Measurements from ENCODE around the gene SRSF4.
"Not testable (repeated sequence)": the region's sequence is repeated elsewhere in the genome, so short reads cannot be mapped to it uniquely, and the experiment has no call there.

SRSF4 gene

DNA sequence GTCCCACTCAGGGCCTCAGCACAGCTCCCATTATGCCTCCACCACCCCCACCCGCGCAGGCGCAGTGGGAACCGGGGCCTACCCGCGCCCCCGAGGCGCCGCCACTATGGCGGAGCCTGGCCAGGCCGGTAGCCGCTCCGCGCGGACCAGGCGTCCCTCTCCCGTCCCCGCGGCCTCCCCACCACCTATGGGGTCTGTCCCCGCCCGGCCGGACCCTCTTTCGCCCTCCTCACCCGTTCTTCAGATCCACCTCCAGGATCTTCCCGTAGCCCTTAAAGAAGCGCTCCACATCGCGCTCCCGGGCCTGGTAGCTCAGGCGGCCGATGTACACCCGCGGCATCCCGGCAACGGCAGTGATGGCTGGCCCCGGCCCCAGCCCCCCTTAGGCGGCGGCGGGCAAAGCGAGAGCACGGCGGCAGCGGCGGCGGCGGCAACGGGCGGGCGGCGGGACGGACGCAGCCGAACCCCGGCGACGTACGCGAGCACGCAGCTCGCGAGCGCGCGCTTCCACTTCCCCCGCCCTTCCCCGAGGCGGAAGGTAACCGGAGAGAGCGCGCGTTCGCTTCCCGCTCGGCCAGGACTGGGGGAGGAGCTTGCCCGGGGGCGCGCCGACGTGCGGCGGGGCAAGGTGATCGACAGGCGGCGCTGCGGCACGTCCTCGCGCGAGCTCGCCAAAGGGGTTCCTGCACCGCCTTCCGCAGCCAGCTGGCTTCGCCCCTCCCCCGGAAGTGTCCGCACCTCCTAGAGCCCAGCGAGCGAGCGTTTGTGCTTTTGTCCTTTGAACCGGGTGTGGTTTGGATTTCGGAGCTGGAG, at the start of gene SRSF4:
Gene SRSF4 (minus strand): TSS at position 488 of the 813 bp plus-strand sequence. CDS start 148 bp downstream, at position 340.
- FAIRE-seq: no peak

DNA sequence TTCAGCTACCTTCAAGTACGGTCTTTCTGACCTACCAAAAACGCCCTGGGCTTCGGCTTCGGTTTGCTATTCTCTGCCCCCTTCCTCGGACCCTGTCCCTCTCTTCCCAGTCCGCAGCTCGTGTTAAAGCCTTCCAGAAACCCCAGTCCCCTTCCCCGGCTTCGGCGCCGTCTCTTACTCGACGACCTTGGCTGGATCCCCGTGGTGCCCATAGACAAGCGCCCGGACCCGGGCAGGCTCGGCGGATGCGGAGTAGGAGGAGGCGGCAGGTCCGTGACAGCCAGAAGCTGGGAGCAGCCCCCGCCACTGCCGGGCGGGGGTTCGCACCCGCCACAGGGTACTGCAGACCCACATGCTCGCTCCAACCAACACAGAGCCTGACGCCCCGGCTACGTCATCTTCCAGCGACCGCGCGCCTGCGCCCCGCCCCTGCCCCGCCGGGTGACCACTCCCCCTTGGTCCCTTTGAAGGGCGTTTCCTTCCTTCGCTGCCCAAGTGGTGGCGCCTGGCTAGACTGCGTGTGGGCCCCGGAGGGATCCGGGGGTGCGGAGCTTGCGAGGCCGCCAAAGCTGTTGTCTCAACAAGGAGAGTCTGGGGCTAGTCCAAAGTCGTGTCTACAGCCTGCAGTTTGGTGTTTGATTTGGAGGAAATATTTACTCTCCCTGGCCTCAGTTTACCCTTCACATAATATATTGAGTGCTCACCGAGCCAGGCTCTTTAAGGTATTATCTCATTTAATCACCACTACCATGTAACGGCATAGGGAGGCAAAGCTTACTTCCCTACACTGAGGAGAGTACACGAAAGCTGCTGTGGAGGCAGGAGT, 49.1 kb upstream of the SRSF4 start, which contains the start of gene MECR:
Gene MECR (minus strand): TSS at position 382 of the 826 bp plus-strand sequence. CDS start 28 bp downstream, at position 354.
- FAIRE-seq: no peak

DNA sequence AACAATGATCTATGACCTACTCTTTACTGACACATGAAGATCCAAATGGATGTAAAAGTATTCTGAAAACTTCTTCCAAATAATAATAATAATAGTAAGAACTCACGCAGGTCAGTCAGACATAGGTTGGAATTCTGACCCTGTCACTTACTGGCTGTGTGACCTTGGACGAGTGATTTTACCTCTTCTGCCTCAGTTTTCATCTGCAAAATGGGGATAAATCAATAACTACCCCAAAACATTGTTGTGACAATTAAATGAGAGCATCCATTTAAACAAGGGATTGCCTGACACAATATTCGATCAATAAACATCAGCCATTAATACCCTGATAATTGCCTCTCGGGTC, 48.5 kb upstream of the SRSF4 start:
- no peak for FAIRE-seq

DNA sequence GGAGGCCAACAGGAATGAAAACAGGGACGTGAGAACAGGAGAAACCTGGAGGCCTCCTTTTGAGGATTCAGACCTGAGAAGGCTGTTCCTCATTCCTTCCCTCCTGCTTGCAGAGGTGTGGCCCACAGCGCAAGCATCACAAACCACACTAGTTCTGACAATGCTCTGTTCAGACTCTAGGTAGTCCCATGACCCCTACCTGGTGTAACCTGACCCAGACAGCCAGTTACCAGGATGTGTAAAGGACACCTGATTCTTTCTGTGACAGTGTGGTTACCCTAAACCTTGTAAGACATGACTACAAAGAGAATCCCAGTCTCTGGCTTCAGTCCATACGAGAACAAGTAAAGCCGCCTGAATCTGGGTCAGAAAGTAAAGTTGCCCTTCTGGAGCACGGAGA, 45.8 kb upstream of the SRSF4 start:
- FAIRE-seq: no peak

DNA sequence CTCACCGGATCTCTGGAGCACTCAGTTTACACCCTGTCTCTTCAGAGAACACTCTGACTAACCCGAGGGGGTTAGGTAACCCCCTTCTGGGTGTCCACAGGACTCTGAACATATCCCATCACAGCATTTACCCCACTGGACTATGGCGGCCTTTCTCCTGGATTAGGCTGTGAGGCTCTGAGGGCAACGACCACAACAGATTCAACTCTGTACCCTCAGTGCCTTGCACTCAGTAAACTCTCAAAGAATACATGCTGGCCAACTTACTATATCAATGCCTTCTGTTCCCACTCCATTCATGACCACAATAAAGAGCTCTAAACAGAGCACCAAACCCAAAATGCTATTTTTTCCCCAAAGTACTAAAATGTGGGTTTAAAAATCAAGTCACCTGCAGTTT, 43.7 kb upstream of the SRSF4 start:
- no peak for FAIRE-seq

DNA sequence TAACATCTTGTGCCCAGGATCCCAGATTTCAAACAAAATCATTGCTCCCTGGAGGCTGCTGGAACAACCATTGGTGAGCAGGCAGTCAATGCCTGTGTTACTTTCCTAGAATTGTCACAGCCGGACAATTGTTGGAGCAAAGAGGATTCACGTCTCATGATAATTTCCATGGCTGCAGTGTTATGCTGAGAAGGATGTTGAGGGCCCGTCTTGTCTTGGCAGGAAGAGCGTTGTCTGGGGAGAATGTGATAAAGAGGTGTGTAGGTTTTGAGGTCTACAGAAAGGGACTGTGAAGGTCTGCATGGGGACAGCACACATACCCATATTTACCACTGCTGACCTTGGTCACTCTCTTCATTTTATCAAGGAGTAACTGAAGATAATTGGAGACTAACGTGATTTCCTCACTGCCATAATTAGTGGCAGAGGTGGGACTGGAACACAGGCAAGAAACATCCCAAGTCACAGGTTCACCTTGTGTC, 42.7 kb upstream of the SRSF4 start:
- FAIRE-seq: no peak

DNA sequence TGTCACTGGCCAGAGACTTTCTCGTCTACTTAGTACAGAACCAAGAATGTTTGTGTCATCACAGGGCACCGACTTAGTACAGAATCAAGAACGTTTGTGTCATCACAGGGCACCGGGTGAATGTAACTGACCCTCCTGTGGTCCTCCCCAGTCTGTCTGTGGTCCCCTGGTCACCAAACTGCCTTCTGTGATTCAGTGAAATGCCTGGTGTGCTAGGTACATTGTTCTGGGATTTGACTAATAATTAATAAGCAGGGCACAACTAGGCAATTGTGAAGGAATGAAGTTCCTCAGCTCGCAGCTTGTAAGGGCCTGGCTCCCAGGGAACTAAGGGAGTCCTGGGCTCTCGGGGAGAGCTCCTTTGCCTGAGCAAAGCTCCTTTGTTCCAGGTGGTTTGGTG, 41.8 kb upstream of the SRSF4 start:
- FAIRE-seq: no peak

DNA sequence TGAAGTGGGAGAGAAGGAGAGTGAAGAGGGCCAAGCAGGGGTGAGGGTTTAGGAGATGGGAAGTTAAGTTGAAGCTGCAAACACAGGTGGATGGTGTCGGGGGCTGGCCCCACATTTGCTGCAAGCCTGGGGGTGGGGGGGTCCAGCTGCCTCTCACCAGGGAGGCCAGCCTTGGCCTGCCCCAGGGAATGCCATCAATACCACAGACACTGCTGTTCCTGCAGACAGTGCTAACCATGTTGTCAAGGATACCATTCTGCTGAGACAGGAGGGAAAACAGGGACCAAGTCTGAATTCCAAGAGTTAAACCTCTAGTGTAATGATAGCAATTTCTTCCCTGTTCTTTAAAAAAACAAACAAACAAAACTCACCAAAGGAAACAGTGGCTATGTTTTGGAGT, 41.0 kb upstream of the SRSF4 start:
- FAIRE-seq: no peak

DNA sequence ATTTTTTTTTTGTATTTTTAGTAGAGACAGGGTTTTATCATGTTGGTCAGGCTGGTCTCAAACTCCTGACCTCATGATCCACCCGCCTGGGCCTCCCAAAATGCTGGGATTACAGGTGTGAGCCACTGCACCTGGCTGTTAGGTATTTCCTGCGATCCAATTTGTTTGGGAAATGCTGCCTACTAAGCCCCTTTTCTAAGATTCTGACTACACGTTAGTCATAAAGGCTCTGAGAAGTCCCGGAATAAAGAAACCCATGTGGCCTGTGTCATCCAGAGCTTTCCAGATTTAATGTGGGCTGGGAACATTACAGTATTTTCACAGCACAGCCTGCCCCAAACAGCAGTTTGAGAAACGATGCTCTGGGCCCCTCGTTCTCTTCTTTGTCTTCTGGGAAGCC, 40.6 kb upstream of the SRSF4 start:
- not testable (repeated sequence) for FAIRE-seq

DNA sequence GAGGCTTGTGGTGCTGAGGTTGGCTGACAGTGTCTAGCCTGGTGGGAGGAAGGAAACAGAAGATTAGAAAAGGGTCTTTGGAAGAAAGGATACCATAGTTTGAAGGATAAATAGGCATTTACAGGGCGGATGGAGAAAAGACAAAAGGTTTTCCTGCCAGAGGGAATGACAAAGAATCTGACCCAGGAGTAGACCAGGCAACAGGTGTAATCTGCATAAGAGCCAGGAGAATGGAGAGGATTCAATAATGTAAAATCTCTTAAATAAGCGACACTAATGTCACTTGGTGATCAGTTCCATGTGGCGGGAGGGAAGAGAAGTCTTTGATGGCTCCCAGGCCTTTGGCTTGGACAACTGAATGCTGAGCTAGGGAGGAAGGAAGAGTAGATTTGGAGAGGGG, 39.6 kb upstream of the SRSF4 start:
- no peak for FAIRE-seq

DNA sequence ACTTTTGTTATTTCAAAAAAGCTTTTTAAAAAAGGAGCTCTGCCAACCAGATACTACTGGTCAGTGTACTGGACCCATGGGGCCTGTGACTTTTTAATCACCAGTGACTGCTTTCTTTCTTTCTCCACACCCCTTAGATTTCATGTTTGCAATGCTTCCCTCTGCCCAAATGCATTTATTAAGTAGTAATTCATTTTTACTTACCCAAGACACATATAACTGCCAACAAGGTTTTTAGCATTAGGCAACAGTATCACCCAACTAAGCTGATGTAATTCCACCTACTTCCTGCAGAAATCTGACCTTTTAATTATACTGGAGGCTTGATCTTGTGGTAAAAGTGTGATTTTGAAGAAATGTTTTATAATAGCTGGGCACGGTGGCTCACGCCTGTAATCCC, 36.5 kb upstream of the SRSF4 start:
- FAIRE-seq: no peak

DNA sequence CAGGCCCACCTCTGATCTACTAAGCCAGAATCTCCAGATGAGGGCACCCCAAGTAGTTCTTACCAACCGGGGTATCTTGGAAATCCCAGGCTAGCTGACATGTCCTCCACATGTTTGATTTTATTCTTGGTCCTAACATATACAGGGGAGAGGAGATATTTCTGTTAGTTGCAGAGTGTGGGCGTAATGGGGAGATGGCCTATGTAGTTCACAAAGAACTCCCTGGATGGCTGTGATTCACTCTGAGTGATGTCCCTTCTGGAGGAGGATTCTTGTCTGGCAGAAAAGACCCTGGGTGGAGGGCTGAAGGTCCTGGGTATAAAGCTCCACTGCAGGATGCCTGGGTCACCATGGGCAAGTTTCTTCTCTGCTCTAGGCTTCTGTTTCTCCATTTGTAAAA, 35.9 kb upstream of the SRSF4 start:
- no peak for FAIRE-seq

DNA sequence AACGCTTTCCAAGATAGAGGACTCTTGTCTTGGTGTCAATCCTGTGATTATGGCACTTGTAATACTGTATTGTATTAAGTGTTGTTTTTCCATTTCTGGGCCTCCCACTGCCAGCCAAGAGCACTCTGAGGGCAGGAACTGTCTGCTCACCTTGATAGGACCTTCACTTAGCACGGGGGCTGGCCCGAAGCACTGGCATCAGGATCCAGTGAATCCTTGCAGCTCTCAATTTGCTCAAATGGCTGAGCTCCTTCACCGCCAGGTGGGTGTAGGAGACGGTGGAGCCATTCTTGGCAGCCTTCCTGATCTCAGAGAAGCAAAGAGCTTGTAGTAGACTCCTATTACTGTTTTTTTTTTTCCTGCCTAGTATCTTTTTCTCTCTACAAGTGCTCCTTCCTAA, 31.4 kb upstream of the SRSF4 start:
- no peak for FAIRE-seq

DNA sequence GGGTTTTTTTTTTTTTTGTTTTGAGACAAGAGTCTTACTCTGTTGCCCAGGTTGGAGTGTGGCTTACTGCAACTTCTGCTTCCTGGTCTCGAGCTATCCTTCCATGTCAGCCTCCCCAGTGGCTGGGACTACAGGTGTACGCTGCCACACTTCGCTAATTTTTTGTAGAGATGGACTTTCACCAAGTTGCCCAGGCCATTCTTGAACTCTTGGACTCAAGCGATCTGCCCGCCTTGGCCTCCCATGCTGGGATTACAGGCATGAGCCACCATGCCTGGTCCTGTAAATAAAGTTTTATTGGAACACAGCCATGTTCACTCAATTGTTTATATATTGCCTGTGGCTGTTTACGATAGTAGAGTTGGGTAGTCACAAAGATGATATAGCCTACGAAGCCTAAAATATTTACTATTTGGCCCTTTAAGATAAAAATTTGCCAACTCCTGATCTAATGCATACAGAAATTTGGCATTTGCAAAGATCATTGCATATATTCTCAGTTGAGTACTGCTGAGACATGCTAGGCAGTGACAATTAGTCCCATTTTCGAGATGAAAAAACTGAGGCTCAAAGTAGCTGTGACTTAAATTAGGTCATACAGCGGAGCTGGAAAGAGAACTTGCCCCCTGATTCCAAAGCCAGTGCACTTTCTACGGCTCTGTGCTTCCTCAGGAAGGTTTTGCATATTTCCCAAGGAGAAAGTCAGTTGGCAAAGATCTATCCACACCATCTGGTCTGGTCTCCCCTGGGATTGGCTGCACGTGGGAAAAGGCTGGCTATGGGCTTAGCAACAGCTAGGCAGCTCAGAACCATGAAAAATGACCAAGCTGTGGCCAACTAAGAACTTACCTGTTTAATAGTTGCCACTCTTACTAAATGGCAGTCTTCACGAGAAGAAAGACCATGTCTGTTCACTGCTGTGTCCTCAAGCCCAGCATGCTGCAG, 29.7 kb upstream of the SRSF4 start:
- FAIRE-seq: no peak

DNA sequence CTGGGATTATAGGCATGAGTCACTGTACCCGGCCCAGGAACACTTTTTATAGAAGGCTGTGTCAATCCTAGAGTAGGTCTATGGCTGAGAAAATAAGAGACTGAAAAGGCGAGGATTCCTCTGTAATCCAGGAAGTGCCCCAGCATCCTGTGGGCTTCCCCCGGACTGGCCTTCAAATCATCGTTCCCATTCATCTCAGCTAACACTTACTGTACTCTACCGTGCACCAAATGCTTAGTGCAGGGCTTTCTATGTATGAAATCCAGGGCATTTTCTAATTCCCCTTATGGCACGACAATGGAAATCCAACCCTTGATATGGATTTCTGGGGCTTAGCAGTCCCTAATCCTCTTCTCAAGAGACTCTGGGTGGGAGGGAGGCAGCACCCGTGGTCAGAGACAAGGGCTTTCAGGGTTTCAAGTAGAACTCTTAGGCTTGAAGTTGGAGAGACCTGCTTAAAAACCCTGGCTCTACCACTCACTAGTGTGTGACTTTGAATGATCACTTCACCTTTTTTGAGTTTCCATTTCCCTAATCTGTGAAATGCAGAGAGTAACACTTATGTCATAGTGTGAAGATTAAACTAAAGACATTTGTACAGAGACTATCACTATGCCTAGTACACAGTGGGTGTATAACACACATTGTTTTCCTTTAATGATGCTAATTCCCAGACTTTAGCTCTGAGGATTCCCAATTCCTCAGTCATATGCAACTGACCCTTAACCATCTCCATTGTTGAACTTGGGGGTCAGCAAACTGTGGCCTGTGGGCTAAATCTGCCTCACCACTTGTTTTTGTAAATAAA, 28.8 kb upstream of the SRSF4 start:
- no peak for FAIRE-seq

DNA sequence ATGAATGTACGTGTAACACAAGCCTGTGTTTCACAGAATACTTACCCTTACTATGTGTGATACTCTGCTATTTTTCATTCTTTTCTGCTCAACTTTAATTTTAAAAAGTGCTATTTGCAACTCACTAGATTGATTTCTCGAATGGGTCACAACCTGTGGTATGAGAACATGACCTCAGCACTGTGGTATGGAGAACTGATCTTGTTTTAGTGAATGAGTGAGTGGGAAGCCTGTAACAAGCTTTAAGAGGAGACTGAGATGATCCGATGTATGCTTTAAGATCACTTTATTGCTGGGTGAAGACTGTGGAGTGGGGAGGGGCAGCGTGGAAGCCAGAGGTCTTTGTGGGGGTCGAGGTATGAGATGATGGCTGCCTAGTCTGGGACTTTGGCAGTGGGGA, 27.5 kb upstream of the SRSF4 start:
- FAIRE-seq: no peak

DNA sequence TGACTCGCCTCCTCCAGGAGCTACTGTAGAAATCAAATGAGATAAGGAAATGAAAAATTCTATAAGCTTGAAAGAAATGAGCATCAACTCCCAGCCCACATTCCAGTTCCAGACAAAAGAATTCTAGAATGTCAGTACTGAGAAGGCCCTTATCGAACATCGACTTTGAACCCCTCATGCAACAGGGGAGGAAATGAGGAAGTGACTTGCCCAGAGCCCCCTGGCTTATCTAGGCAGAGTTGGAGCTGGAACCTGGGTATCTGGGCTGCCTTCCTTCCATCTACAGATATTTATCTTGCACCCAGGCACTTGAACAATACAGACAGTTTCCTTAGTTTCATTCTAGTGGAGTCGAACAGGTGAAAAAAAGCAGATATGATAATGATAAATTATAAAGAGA, 26.7 kb upstream of the SRSF4 start:
- FAIRE-seq: no peak

DNA sequence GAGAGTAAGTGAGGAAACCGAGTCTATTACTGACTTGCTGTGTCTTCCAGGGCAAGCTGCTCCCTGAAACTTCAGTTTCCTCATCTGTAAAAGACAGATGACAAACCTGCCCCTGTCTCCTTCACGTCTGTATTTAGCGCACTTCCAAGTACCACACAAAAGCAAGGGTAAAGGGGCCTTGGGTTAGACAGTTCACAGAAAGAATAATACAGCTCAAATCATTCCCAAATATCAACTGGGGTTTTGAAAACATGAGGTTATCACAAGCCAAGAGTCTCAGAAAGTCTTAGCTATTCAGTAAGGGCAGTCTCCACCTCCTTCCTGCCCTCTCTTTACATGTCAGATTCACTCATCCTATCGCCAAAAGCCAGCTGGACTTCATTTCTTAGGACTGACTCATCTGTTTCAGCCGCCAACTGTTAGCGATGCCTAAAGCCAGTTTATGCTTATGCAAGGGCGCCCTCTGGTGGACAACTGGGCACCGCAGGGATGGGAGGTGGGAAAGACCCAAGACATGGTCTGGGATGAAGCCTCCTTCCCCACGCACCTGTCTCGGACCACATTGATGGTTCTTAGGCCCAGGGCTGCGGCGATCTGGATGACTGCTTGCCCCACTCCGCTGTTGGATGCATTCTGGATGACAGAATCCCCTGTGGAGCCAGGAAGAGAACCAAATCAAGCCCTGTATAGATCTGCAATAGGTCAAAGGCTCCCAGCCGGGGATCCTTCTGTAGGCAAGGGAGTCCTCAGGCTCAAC, 21.1 kb upstream of the SRSF4 start:
- FAIRE-seq: peak; percentile 99

DNA sequence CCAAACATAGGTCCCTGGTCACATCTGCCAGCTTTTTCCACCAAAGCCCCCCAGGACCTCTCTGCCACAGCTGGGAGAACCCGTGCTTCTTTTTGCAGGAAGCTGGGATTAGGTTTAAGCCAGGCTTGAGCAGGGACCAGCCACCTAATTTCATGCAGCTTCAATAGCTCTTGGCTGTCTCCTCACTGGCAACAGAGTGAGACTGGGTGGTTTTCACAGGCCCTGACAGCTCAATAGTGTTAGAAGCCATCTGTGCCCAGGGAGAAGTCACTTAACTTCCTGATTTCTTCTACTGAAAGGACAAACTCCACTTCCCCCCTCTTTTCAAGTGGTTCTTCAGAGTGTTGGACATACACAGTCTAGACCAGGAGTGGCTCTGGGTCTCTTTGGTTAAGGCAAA, 20.4 kb upstream of the SRSF4 start:
- no peak for FAIRE-seq

DNA sequence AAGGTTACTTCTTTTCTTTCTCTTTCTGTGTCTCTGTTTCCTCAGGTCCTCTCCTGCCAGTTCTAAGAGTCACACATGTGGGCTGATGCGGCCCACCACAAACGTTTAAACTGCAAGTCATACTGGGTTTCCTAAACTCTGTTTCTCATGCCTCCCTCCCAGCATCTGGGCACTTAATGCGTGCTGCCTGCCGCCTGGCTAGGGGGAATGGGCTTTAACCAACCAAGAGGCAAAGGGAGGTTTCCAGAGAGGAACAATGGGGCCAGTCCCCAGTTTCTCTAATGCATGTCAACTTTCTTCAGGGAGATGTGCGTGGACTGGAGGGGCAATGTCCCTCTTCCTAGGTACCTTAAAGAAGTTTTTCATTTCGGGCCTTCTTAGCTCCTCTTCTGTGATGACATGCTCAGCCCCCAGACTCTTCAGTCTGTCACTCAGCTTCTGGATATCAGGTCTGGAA, 19.9 kb upstream of the SRSF4 start:
- no peak for FAIRE-seq
